Cardiac muscle cell (in vitro differentiated cells and primary cell): ENCODE results near the gene HMOX1. TPM values are rescaled to one million over a fixed set of nuclear protein-coding genes. Genes with fewer than 3 reads are reported as not detected.
A peak's percentile ranks its signal among the peaks of the same experiment; 100 is the strongest.
"Not testable (repeated sequence)": the region's sequence is repeated elsewhere in the genome, so short reads cannot be mapped to it uniquely, and the experiment has no call there.

Source experiments
- DNase-seq, 2 donors: peaks; one replicate each; pipeline versions ENCODE4 v3.0.0 to v3.0.0-alpha.2; 2010 to 2017; ENCODE audit warnings: low read depth in 1 of 2, low spot score in 1 of 2
- H3K27ac ChIP-seq: fragments of 200-600 bp; sonication (generic); 2 replicates; pipeline ENCODE4 v1.5.1; 2016
- H3K27me3 ChIP-seq: fragments of 200-600 bp; sonication (generic); 2 replicates; pipeline ENCODE4 v1.6.0; 2016; ENCODE audit warnings: control low read depth
- H3K36me3 ChIP-seq: fragments of 200-600 bp; sonication (generic); 2 replicates; pipeline ENCODE4 v1.5.1; 2016; ENCODE audit warnings: control low read depth
- H3K4me1 ChIP-seq: fragments of 200-600 bp; sonication (generic); 2 replicates; pipeline ENCODE4 v1.8.1; 2017; ENCODE audit warnings: low read depth, mild to moderate bottlenecking, mixed run types
- H3K4me3 ChIP-seq: fragments of 200-600 bp; sonication (generic); 2 replicates; pipeline ENCODE4 v1.5.1; 2016; ENCODE audit warnings: mild to moderate bottlenecking
- H3K9me3 ChIP-seq: fragments of 200-600 bp; sonication (generic); 2 replicates; pipeline ENCODE4 v1.5.1; 2017; ENCODE audit warnings: low read depth, mild to moderate bottlenecking, control low read depth
- CTCF ChIP-seq: IDR thresholded peaks from 2 replicates; pipeline ENCODE4 v1.5.1; 2012; ENCODE audit warnings: low read depth, mild to moderate bottlenecking, low read length
- polyA plus RNA-seq: library from polyadenylated mRNA; unstranded; fragments of >200 nt; fragmentation: Nextera tagmentation; extraction: Ambion mirVana; gene quantifications from 2 replicates; pipeline ENCODE4 v1.2.1, GENCODE V29; 2016
- total RNA-seq: library from RNA; depleted of rRNA; stranded (reverse); fragments of >200 nt; gene quantifications from 2 replicates; pipeline ENCODE4 v1.2.3, GENCODE V29; 2016

Gene HMOX1
- total and polyA plus RNA-seq, 2 experiments from 2014 or later: 1.6 to 2.1 TPM

GRCh38 chr22:35363566-35364086, 17.3 kb upstream of the HMOX1 start:
- H3K27ac ChIP-seq: no peak overlapping the region
- H3K9me3 ChIP-seq: no peaks in the 10 kb centered on the region
- no peak overlapping the region for H3K4me3 ChIP-seq
- DNase-seq: no peak
- no peaks in the 10 kb centered on the region for H3K27me3 ChIP-seq
- H3K4me1 ChIP-seq: no peaks in the 10 kb centered on the region
- no peak for TF ChIP-seq CTCF
- no peaks in the 10 kb centered on the region for H3K36me3 ChIP-seq

DNA sequence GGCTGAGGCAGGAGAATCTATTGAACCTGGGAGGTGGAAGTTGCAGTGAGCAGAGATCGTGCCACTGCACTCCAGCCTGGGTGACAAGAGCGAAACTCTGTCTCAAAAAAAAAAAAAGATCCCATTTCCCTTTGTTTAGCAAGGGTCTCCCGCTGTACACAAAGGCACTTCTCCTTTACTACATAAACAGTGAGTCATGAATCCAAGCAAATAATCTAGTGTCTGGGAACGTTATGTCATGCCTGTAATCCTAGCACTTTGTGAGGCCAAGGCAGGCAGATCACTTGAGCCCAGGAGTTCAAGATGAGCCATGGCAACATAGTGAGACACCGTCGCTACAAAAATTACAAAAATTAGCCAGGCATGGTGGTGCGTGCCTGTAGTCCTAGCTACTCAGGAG, 16.7 kb upstream of the HMOX1 start:
- not testable (repeated sequence) for H3K36me3 ChIP-seq, H3K27ac ChIP-seq, H3K4me3 ChIP-seq, H3K9me3 ChIP-seq, H3K27me3 ChIP-seq, H3K4me1 ChIP-seq
- peak in 1 of 2 donors; percentile 56 for DNase-seq

- H3K27ac ChIP-seq: no peak overlapping the region
- no peaks in the 10 kb centered on the region for H3K4me1 ChIP-seq
- TF ChIP-seq CTCF: no peak
- H3K9me3 ChIP-seq: no peaks in the 10 kb centered on the region
- H3K4me3 ChIP-seq: no peak overlapping the region
- no peak for DNase-seq
- no peaks in the 10 kb centered on the region for H3K27me3 ChIP-seq
- H3K36me3 ChIP-seq: no peaks in the 10 kb centered on the region
Measured at GRCh38 chr22:35367331-35367886, 13.5 kb upstream of the HMOX1 start.

DNA sequence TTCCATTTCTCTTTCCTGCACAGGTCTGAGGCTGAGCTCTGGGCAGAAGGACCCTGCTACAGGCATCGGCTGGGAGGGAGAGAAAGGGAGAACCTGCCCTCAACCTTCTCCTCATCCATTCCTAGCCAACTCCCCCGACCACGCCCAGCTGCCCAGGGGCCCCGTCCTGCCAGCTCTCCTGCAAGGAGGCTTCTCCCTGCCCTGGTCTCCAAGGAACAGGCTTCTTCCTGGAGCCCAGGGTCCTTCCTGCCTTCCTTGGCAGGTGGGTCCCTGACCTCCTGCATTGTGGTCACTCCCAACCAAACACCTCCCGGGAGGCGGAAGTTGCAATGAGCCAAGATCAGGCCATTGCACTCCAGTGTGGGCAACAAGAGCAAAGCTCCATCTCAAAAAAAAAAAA, 12.5 kb upstream of the HMOX1 start:
- H3K4me3 ChIP-seq: no peak overlapping the region
- no peak overlapping the region for H3K27ac ChIP-seq
- no peak for TF ChIP-seq CTCF
- H3K36me3 ChIP-seq: no peaks in the 10 kb centered on the region
- H3K27me3 ChIP-seq: no peaks in the 10 kb centered on the region
- H3K9me3 ChIP-seq: no peaks in the 10 kb centered on the region
- no peak for DNase-seq
- H3K4me1 ChIP-seq: no peaks in the 10 kb centered on the region

- no peak for TF ChIP-seq CTCF
- Histone ChIP-seq H3K27ac (no peak overlapping the region), H3K4me1 (no peaks in the 10 kb centered on the region), H3K36me3 (no peaks in the 10 kb centered on the region), H3K4me3 (no peak overlapping the region), H3K27me3 (no peaks in the 10 kb centered on the region), H3K9me3 (no peaks in the 10 kb centered on the region)
- no peak for DNase-seq
Measured at GRCh38 chr22:35369996-35370395, 10.9 kb upstream of the HMOX1 start.

DNA sequence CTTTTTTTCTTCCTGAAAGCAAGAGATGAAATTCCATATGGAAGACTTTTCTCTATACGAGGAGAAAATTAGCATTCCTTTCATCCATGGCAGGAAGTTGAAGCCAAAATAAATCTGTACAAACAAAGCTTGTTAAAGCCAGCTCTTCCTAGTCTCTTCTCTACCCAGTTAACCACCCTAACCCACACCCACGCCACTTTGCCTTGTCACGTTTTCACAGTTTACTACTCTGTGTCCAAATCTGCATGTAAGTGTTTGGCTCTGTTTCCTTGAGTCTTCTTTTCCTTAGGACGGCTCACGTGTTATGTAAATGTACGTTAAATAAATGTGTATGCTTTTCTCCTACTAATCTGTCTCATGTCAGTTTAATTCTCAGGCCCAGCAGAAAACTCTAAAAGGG, 7.1 kb upstream of the HMOX1 start:
- TF ChIP-seq CTCF: no peak
- no peaks in the 10 kb centered on the region for H3K9me3 ChIP-seq
- no peaks in the 10 kb centered on the region for H3K36me3 ChIP-seq
- no peaks in the 10 kb centered on the region for H3K27me3 ChIP-seq
- no peak overlapping the region for H3K4me3 ChIP-seq
- peaks cover 5% of the 10 kb centered on the region for H3K4me1 ChIP-seq
- no peak for DNase-seq
- H3K27ac ChIP-seq: no peak overlapping the region
